ENCODE measurements around the gene RHOC.
A peak's percentile ranks its signal among the peaks of the same experiment; 100 is the strongest.

RHOC gene

GRCh38 chr1:112676543-112676942 lies 30.4 kb downstream of the RHOC start:
- DNase-seq = no peak

GRCh38 chr1:112675728-112676381 lies 31.1 kb downstream of the RHOC start:
- no peak for DNase-seq

DNA sequence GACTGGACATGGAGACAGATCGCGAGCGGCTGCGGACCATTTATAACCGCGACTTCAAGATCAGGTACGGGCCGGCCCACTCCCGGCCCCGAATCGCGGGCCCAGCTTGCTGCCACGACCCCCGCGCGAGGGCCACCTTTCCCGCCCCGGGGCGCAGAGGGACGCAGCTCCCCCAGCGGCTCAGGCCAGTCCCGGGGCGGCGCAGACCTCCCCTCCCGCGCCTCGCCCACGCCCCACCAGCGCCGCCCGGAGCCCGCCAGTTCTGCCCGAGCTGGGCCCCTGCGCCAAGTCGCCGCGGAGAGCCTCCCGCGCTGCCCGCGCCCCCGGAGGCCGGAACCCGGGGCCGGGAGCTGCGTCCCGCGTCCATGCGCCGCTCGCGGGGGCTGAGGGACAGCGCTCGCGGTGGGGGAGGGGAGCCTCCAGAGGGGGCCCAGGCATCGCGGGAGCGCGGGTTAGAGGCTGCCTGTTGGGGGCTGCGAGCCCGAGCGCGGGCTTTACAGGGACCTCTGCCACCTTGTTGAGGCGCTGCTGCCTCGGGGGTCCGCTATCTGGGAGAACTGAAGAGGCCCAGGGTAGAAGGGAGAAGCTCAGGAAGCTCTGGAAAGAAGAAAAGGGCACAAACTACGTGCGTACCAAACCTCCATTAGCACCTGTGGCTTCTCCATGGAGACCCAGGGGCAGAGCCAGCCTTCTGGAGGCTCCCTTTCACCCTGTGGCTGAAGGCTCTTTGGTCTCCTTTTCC lies 31.8 kb downstream of the RHOC start:
- peak; percentile 32 for DNase-seq

DNA sequence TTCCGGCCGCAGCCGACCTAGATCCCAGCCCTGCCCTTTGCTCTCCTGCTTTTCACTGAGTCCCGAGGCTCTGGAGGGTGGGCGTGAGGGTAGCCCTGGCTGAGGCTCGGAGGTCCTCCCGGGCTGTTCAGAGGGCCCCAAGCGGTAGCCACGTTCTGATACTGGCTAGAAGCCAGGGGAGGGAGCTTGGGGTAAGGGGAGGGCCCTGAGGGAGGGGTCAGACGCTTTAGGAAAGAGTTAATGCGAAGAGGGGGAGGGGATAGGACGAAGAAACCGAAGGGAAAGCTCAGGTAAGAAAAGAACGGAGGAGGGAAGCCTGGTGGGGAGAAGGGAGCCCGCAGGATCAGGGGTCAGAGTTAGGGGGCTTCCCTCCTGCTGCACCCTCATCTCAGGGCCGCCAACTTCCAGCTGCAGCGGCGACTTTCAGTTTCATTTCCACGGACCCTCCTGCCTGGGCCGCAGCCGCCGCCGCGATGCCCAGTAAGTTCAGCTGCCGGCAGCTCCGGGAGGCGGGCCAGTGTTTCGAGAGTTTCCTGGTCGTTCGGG lies 32.4 kb downstream of the RHOC start, which contains the start of gene MOV10:
TSS of gene MOV10 (plus strand) at position 220 of the 546 bp plus-strand sequence. CDS start at position 474, 254 bp downstream.
- peak; percentile 66 for DNase-seq

DNA sequence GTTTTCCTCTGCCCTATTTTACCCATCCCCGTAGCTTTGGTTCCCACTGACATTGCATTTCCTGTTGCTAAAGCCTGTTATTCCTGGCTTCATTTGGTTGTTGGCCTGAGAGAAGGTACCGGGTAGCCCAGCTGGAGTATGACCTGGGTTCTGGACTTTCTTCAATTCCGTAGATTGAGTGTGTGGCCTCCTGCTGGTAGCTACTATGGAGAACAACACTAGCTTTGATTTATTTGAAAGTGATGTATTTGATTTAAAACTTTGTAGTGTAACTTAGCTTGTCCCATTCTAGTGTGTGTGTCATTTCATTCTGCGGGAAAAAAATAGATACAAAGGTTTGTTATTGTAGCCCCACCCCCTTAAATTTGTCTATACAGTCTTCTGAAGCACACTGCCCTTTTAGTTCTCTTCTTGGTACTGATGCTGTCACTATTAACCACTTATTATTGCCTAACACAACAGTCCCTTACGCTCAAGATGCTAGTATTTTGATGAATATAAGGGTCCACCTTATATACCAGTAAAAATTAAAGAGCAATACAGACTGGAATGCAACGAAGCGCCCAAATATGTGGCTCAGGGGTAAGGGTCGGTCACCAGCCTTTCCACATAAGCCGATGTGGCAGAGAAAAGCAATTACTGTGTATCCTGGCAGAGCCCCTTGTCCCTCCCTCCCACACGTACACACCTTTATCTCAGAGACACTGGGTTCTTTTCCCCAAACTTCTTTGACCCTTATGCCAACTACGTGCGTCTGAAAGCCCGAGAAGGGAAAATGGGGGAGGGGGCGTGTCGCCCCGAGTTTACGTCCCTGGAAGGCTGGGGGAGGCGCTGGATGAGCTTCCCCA lies 33.1 kb downstream of the RHOC start:
- peak; percentile 38 for DNase-seq

DNA sequence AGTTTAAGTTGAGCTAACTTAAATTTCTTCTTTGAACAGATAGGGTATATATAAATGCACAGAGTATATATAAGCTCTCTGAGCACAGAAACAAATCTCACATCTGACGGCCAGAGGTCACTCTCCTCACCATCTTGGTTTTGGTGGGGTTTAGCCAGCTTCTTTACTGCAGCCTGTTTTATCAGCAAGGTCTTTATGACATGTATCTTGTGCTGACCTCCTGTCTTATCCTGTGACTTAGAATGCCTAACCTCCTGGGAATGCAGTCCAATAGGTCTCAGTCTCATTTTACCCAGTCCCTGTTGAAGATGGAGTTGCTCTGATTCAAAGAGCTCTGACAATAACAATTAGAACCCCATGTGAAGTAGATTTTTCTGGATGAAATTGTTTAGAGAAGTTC lies 34.1 kb downstream of the RHOC start:
- no peak for DNase-seq

- no peak for DNase-seq
Observed at GRCh38 chr1:112672009-112672408, 34.9 kb downstream of the RHOC start.

DNA sequence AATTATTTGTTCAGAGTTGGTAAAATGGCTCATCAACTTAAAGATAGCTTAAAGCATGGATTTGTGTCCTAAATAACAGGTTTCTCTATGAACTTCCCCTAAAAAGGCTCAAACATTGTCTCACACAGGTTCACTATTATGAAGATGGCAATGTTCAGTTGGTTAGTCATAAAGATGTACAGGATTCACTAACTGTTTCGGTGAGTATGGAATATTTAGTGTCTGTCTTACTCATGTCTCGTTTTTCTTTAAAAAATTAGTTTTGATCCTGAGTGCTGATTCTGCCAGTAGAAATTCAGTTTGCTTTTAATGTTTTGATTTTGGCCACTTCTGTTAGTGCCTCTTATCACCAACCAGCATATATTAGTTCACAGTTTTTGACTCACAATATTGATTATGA lies 40.0 kb downstream of the RHOC start:
- no peak for DNase-seq

DNA sequence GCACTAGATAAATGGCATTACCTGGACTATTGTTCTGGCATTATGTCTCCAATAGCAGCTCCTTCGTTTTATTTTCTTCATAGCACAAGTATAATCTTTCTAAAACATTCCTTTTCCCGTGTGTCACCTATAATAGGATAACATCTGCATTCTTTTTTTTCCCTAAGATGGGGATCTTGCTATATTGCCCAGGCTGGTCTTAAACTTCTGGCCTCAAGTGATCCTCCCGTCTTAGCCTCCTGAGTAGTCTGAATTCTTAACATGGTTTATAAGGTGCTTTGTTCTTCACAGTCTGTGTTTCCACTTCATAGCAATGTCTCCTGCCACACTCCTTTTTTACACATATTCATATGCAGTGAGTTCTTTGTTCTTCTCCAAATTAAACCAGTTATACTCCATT lies 41.1 kb downstream of the RHOC start:
- DNase-seq = no peak

- no peak for DNase-seq
Observed at GRCh38 chr1:112651205-112651604, 55.7 kb downstream of the RHOC start.

All from CD4-positive, alpha-beta T cell treated with Interleukin-12 subunit alpha and Interleukin-12 subunit beta, for 1 hour (primary cell).